Measurements from ENCODE around the gene SMOC1.

SMOC1 gene

DNA sequence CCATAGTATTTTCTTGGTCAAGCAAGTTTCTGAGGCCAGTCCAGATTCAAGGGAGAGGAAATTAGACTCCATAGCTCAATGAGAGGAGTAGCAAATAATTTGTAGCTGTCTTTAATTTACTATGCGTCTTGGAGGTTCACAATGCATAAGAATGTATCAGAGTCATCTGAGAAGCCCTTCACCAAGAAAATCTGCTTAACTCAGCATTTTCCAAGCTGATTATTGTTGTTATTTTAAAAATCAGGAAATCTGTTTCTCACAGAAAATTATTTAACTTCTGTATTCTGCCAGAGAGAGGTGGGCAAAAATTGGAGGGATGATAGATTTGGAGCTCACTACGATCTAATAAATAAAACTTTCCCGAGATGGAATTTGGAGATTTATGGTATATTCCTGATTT, 72.0 kb downstream of the SMOC1 start:
- FAIRE-seq (no peak), DNase-seq (ENCODE audit: insufficient read length, low spot score) (no peak)
- TF ChIP-seq, protein P1, sequence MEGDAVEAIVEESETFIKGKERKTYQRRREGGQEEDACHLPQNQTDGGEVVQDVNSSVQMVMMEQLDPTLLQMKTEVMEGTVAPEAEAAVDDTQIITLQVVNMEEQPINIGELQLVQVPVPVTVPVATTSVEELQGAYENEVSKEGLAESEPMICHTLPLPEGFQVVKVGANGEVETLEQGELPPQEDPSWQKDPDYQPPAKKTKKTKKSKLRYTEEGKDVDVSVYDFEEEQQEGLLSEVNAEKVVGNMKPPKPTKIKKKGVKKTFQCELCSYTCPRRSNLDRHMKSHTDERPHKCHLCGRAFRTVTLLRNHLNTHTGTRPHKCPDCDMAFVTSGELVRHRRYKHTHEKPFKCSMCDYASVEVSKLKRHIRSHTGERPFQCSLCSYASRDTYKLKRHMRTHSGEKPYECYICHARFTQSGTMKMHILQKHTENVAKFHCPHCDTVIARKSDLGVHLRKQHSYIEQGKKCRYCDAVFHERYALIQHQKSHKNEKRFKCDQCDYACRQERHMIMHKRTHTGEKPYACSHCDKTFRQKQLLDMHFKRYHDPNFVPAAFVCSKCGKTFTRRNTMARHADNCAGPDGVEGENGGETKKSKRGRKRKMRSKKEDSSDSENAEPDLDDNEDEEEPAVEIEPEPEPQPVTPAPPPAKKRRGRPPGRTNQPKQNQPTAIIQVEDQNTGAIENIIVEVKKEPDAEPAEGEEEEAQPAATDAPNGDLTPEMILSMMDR (IDR thresholded peaks at IDR 0.05; ENCODE audit: insufficient read depth, missing control alignments), result no peak

DNA sequence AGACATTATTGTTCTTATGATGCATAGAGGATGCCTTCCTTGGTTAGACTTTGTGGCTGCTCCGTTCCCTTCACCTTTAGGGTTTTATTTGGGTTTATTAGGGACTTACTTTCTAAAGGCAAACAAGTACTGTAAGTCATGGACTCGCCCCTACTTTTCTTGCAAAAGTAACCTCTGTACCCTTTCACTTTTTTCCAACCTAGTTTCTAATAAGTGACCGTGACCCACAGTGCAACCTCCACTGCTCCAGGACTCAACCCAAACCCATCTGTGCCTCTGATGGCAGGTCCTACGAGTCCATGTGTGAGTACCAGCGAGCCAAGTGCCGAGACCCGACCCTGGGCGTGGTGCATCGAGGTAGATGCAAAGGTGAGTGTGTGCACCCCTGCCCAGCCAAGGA, 72.7 kb downstream of the SMOC1 start:
- TF ChIP-seq, protein P1 (IDR thresholded peaks at IDR 0.05; ENCODE audit: insufficient read depth, missing control alignments), result no peak
- FAIRE-seq (no peak), DNase-seq (ENCODE audit: insufficient read length, low spot score) (no peak)

GRCh38 chr14:69953266-69953915, 74.2 kb downstream of the SMOC1 start:
- DNase-seq (ENCODE audit: insufficient read length, low spot score), result no peak
- TF ChIP-seq, protein P1 (IDR thresholded peaks at IDR 0.05; ENCODE audit: insufficient read depth, missing control alignments), result no peak
- FAIRE-seq, result no peak

GRCh38 chr14:69955855-69956845, 76.9 kb downstream of the SMOC1 start:
- FAIRE-seq (no peak), DNase-seq (ENCODE audit: insufficient read length, low spot score) (no peak)
- TF ChIP-seq, protein P1 (IDR thresholded peaks at IDR 0.05; ENCODE audit: insufficient read depth, missing control alignments), result no peak

- DNase-seq (ENCODE audit: insufficient read length, low spot score) (no peak), FAIRE-seq (no peak)
- TF ChIP-seq, protein P1 (IDR thresholded peaks at IDR 0.05; ENCODE audit: insufficient read depth, missing control alignments), result no peak
These were observed 77.8 kb downstream of the SMOC1 start for GRCh38 chr14:69956970-69957369.

DNA sequence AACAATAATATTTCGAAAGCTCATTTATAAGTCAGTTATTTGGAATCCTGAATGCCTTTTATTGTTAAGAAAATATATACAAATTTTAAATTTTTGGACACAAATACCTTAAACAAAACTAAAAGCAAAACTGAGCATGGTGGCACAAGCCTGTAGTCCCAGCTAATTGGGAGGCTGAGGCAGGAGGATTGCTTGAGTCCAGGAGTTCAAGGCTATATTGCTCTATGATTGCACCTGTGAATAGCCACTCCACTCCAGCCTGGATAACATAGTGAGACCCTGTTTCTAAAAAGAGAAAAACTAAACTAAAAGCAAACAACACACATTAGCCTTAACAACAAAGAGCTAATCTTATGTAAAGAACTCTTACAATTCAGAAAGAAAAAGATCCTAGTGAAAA, 78.8 kb downstream of the SMOC1 start:
- FAIRE-seq (no peak), DNase-seq (ENCODE audit: insufficient read length, low spot score) (no peak)
- TF ChIP-seq, protein P1 (IDR thresholded peaks at IDR 0.05; ENCODE audit: insufficient read depth, missing control alignments), result no peak

All from D721Med (cell line).